GM18873 (cell line): Measurements from ENCODE around the gene NOXA1.

Experiments used
- ATAC-seq: cut with Tn5 transposase; IDR thresholded peaks from one replicate; pipeline ENCODE4 v1.9.1; 2021; ENCODE audit warnings: mild to moderate bottlenecking, moderate library complexity, moderate number of reproducible peaks; ENCODE audit not compliant: unreplicated experiment, low FRiP score

Gene NOXA1

DNA sequence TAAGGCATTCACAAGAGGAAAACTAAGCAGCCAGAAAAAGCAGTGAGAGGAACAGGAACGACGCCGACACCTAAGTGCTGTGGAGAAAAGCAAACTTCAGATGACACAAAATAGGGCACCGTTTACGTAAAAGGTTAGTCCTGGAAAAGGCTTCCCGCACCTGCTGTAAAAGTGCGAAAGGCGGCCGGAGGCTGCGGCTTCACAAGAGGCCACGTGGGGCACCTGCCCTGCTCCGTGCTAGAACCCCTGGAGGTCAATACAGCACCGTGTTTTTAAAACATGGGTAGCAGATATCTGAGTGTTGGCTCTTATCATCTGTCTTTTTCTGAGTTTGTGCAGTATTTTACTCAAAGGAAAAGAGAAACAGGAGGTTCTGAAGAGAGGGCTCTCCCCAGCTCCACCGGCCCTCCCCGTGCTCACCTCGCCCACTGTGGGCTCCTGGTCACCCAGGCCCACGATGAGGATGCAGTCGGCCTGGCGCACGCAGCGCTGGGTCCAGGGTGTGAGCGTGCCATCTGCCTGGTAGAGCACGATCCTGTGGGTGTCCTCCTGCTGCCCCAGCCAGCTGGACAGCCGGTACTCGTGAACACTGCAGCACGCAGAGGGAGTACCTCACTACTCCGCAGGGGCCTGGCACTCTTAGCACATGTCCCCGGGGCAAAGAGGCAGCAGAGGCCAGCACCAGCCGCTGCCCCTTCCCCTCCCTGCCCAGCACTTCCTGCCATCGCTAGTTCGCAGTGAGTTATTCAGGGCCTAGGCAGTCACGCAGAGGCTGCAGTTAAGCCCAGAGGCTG lies 56.9 kb downstream of the NOXA1 start:
- no peak for ATAC-seq

DNA sequence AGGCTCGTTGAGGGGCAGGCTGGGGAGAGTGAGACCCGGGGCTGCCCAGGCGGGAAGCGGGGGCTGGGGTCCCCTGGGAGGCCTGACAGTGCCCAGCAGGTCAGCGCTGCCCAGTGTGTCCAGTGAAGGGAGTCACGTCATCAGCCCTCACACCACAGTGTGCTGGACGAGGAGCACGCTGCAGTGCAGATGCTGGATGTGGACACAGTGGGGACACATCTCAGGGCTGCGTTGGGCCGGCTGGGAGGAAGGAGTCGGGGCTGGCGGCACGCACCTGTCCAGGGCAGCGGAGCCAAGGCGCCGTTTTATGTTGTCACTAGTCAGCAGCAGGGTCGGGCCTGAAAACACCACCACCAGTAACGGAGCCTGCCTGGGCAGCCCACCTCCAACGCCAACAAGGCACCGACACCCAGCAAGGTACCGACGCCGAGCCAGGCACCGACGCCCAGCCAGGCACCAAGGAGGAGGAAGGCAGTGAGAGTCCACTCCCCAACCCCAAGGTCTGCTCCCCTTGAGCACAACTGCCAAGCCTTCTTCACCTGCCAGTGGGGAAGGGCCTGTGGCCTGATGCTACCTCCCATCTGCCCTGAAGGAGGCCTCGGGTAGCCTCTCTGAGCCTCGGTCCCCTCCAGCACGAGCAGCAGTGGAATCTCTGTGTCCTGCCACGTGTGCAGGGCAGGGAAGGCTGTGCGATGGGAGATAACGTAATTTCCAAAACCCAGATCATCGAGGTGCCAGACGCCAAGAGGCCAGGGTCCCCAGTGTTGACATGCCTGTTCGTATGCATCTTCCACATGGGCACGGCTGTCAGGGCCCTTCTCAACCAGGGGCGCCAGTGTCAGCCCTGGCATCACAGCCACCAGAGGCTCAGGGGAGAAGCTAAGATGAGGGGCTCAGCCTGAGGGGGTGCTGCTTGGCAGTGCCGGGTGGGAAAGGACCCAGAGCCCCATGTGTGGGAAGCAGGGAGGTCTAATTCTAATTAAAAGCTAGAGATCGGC lies 57.8 kb downstream of the NOXA1 start:
- ATAC-seq = no peak

DNA sequence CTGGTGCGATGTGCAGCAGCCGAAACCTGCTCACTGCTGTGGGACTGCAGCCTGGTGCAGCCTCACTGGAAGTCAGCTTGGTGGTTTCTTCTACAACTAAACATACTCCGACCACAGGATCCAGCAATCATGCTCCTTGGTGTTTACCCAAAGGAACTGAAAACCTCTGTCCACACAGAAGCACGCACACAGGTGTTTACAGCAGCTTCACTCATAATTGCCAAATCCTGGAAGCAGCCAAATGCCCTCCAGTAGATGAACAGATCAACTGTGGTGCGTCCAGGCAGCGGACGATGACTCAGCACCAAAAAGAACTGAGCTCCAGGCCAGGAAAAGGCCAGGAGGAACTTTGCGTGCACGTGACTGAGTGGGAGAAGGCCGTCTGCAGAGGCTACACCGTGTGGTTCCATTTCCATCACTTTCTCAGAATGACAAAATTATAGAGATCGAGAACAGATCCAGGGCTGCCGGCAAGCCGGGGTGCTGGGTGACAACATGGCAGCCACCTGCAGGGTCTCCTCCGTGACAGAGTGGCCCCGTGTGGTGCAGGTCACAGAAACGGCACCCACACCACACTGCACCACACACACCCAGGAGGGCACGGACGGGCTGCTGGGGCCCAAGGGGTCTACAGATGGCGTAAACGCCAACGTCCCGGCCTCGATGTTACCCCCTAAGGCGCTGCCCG lies 59.0 kb downstream of the NOXA1 start:
- no peak for ATAC-seq
